Parathyroid adenoma (tissue), 2 donors: ENCODE results near the gene ULK2.

Source experiments
- H2AFZ ChIP-seq: fragments of 300-600 bp; sonication (generic); one replicate; pipeline ENCODE4 v1.7.0; 2017; ENCODE audit warnings: antibody characterized with exemption, mild to moderate bottlenecking
- H3K27ac ChIP-seq: fragments of 300-600 bp; sonication (generic); one replicate; pipeline ENCODE4 v1.7.0; 2017
- H3K27me3 ChIP-seq: fragments of 300-600 bp; sonication (generic); one replicate; pipeline ENCODE4 v1.7.0; 2017; ENCODE audit warnings: low read length; ENCODE audit not compliant: control insufficient read depth, insufficient read depth
- H3K36me3 ChIP-seq: fragments of 300-600 bp; sonication (generic); one replicate; pipeline ENCODE4 v1.7.0; 2017; ENCODE audit warnings: low read length; ENCODE audit not compliant: control insufficient read depth, insufficient read depth
- H3K4me1 ChIP-seq: fragments of 300-600 bp; sonication (generic); one replicate; pipeline ENCODE4 v1.7.0; 2017; ENCODE audit warnings: control low read depth
- H3K4me2 ChIP-seq: fragments of 300-600 bp; sonication (generic); one replicate; pipeline ENCODE4 v1.7.0; 2017; ENCODE audit warnings: low read length
- H3K4me3 ChIP-seq: fragments of 300-600 bp; sonication (generic); one replicate; pipeline ENCODE4 v1.7.0; 2017; ENCODE audit warnings: low read depth, low read length
- H3K79me2 ChIP-seq: fragments of 300-600 bp; sonication (generic); one replicate; pipeline ENCODE4 v1.7.0; 2017; ENCODE audit warnings: control low read depth
- H3K9ac ChIP-seq: fragments of 300-600 bp; sonication (generic); one replicate; pipeline ENCODE4 v1.7.0; 2017; ENCODE audit warnings: mild to moderate bottlenecking
- H3K9me3 ChIP-seq: fragments of 300-600 bp; sonication (generic); one replicate; pipeline ENCODE4 v1.7.0; 2017; ENCODE audit warnings: low read length; ENCODE audit not compliant: control insufficient read depth
- TF ChIP-seq, protein P1 (sequence below): fragments of 300-600 bp; sonication (generic); IDR thresholded peaks from one replicate; pipeline ENCODE4 v1.7.0; 2017; ENCODE audit warnings: antibody characterized with exemption, mild to moderate bottlenecking
- donor health status: primary hyperparathyroidism.

The ULK2 gene

DNA sequence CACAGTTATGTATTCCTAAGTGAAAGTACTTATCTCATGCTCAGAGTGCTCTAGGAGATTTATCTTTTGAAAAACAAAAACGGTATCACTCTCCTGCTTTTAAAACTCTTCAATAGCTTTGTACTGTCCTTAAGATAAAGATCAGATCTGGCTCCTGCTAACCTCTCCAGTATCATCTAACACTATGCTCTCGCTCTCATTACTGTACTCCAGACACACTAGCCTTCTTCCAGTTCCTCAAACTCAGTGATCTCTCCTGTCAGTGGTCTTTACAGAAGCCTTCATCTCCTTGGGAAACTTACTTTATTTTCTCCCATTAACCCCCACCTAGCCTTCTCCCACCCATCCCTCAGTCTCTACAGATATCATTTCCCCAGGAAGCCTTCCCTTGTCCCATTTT lies 10.1 kb downstream of the ULK2 start:
- Histone ChIP-seq H3K27ac (no peak overlapping the region), H3K4me2 (no peak overlapping the region), H3K27me3 (no peaks in the 10 kb centered on the region), H3K9ac (no peak overlapping the region), H3K36me3 (no peaks in the 10 kb centered on the region), H3K79me2 (no peaks in the 10 kb centered on the region), H3K9me3 (no peaks in the 10 kb centered on the region), H2AFZ (no peak overlapping the region), H3K4me3 (no peak overlapping the region), H3K4me1 (no peaks in the 10 kb centered on the region)
- TF ChIP-seq, protein P1, sequence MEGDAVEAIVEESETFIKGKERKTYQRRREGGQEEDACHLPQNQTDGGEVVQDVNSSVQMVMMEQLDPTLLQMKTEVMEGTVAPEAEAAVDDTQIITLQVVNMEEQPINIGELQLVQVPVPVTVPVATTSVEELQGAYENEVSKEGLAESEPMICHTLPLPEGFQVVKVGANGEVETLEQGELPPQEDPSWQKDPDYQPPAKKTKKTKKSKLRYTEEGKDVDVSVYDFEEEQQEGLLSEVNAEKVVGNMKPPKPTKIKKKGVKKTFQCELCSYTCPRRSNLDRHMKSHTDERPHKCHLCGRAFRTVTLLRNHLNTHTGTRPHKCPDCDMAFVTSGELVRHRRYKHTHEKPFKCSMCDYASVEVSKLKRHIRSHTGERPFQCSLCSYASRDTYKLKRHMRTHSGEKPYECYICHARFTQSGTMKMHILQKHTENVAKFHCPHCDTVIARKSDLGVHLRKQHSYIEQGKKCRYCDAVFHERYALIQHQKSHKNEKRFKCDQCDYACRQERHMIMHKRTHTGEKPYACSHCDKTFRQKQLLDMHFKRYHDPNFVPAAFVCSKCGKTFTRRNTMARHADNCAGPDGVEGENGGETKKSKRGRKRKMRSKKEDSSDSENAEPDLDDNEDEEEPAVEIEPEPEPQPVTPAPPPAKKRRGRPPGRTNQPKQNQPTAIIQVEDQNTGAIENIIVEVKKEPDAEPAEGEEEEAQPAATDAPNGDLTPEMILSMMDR: no peak

DNA sequence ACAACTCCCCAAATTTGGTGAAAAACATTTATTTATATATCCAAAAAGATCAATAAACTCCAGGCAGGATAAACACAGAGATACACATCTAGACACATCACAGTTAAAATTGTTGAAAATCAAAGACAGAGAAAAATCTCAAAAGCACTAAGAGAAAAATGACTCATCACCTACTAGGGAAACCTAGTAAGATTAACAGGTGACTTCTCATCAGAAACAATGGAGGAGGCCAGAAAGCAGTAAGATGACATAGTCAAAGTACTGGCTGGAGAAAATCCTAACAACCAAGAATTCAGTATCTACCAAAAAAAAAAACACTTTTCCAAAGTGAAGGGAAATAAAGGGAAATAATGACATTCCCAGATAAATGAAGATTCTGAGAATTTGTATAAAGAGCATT lies 33.8 kb downstream of the ULK2 start:
- Histone ChIP-seq H3K4me3 (no peak overlapping the region), H3K4me2 (no peak overlapping the region), H3K36me3 (no peaks in the 10 kb centered on the region), H3K4me1 (no peaks in the 10 kb centered on the region), H3K79me2 (peaks cover 3% of the 10 kb centered on the region), H3K27ac (no peak overlapping the region), H2AFZ (no peak overlapping the region), H3K9ac (no peak overlapping the region), H3K27me3 (no peaks in the 10 kb centered on the region), H3K9me3 (no peaks in the 10 kb centered on the region)
- TF ChIP-seq, protein P1: no peak

DNA sequence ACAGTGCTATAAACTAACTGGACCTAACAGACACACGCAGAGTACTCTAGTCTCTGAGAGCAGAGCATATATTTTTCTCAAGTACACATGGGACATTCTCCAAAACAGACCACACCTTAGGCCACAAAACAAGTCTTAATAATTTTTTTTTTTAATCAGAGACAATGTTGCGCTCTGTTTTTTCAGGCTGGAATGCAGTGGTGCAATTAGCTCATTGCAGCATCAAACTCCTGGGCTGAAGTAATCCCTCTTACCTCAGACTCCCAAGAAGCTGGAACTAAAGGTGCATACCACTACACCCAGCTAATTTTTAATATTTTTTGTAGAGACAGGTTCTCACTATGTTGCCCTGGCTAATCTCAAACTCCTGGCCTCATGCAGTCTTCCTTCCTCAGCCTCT lies 37.7 kb downstream of the ULK2 start:
- Histone ChIP-seq H3K9ac (no peak overlapping the region), H2AFZ (no peak overlapping the region), H3K4me2 (no peak overlapping the region), H3K27me3 (no peaks in the 10 kb centered on the region), H3K4me1 (no peaks in the 10 kb centered on the region), H3K4me3 (no peak overlapping the region), H3K27ac (no peak overlapping the region), H3K36me3 (no peaks in the 10 kb centered on the region), H3K79me2 (no peaks in the 10 kb centered on the region), H3K9me3 (no peaks in the 10 kb centered on the region)
- TF ChIP-seq, protein P1: no peak

DNA sequence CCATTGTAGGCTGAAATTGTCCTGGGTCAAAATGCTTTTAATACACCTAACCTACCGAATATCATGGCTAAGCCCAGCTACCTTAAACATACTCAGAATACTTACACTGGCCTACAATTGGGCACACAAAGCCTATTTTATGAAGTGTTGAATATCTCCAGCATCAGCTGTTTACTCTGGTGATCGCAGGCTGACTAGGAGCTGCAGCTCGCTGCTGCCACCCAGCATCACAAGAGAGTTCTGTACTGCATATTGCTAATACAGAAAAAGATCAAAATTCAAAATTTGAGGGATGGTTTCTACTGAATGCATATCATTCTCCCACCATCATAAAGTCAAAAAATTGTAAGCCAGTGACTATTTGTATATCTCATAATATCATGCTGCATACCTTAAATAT lies 55.3 kb downstream of the ULK2 start:
- Histone ChIP-seq H3K36me3 (no peaks in the 10 kb centered on the region), H3K9ac (no peak overlapping the region), H3K27ac (no peak overlapping the region), H3K27me3 (no peaks in the 10 kb centered on the region), H3K79me2 (no peaks in the 10 kb centered on the region), H2AFZ (no peak overlapping the region), H3K4me3 (no peak overlapping the region), H3K9me3 (no peaks in the 10 kb centered on the region), H3K4me2 (no peak overlapping the region), H3K4me1 (no peaks in the 10 kb centered on the region)
- TF ChIP-seq, protein P1: no peak

DNA sequence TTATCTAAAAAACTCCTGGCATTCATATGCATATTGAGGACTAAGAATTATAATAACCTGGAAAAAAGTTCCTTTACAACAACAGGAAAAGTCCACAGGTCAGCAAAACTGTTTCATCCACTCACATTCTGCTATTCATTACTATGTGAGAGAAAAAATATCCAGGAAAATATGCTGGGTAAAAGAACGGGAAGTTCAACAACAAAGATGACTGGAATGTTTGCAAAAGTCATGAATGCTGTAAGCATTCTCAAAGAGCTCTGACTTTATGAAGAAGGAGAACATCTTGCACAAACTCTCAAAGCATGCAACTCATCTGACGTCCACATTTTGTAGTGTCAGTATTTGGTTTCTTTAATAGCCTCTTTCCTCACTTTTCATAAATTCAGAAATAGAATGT lies 62.7 kb downstream of the ULK2 start:
- Histone ChIP-seq H3K4me2 (no peak overlapping the region), H3K9me3 (no peaks in the 10 kb centered on the region), H3K27ac (no peak overlapping the region), H3K27me3 (no peaks in the 10 kb centered on the region), H3K9ac (no peak overlapping the region), H3K36me3 (no peaks in the 10 kb centered on the region), H3K79me2 (no peaks in the 10 kb centered on the region), H3K4me1 (no peaks in the 10 kb centered on the region), H2AFZ (no peak overlapping the region), H3K4me3 (no peak overlapping the region)
- TF ChIP-seq, protein P1: no peak
